22Rv1 (cell line): ENCODE data around the gene SH2B2.

ENCODE experiments used
- H3K27ac ChIP-seq: fragments of 450-650 bp; 2 replicates; pipeline ENCODE4 v1.5.1; 2017
- CTCF ChIP-seq: fragments of 450-650 bp; IDR thresholded peaks from 2 replicates; pipeline ENCODE4 v1.5.1; 2017; ENCODE audit warnings: mild to moderate bottlenecking
- ZFX ChIP-seq: fragments of 450-650 bp; IDR thresholded peaks from 2 replicates; pipeline ENCODE4 v1.6.1; 2017; ENCODE audit warnings: antibody characterized with exemption, borderline replicate concordance

Gene SH2B2

GRCh38 chr7:102275123-102275703 is 11.5 kb upstream of the SH2B2 start:
- no peak overlapping the region for H3K27ac ChIP-seq

GRCh38 chr7:102277901-102278300 is 8.8 kb upstream of the SH2B2 start:
- H3K27ac ChIP-seq: no peak overlapping the region
- TF ChIP-seq CTCF (no peak), ZFX (no peak)

More at GRCh38 chr7:102275123-102275703, 11.5 kb upstream of the SH2B2 start:
- TF ChIP-seq CTCF (no peak), ZFX (no peak)

- no peak overlapping the region for H3K27ac ChIP-seq
- TF ChIP-seq CTCF: peak; percentile 97
- no peak for TF ChIP-seq ZFX
Measured at GRCh38 chr7:102279537-102280400, 6.9 kb upstream of the SH2B2 start.

- TF ChIP-seq ZFX: no peak
- TF ChIP-seq CTCF: no peak
- no peak overlapping the region for H3K27ac ChIP-seq
Measured at GRCh38 chr7:102280521-102280920, 6.1 kb upstream of the SH2B2 start.

GRCh38 chr7:102281785-102282184 is 4.9 kb upstream of the SH2B2 start:
- no peak overlapping the region for H3K27ac ChIP-seq
- no peak for TF ChIP-seq CTCF
- no peak for TF ChIP-seq ZFX

GRCh38 chr7:102282465-102283362 is 4.0 kb upstream of the SH2B2 start:
- no peak overlapping the region for H3K27ac ChIP-seq
- TF ChIP-seq ZFX: no peak
- TF ChIP-seq CTCF: no peak
